Activated CD4-positive, alpha-beta T cell treated with anti-CD3 and anti-CD28 coated beads for 36 hours (primary cell): Measurements from ENCODE around the gene KHK. TPM values are rescaled to one million over a fixed set of nuclear protein-coding genes. Genes with fewer than 3 reads are reported as not detected.
A peak's percentile ranks its signal among the peaks of the same experiment; 100 is the strongest.

ENCODE experiments used
- ATAC-seq: fragments of 200-7000 bp; cut with Tn5 transposase; one replicate; pipeline ENCODE4 v1.10.0; 2021; ENCODE audit warnings: mild to moderate bottlenecking, moderate library complexity
- CTCF ChIA-PET: fragments of 350-600 bp; sonication (Branson Sonifier 250); formaldehyde crosslinking; loops from one replicate; lab custom pipeline; 2021; ENCODE audit warnings: antibody characterized with exemption; lab: Charles Lee
- POLR2A ChIA-PET: fragments of 350-600 bp; sonication (Branson Sonifier 250); formaldehyde crosslinking; loops from one replicate; lab custom pipeline; 2021; ENCODE audit warnings: antibody characterized with exemption, inconsistent platforms; lab: Charles Lee
- DNase-seq: peaks from one replicate; pipeline ENCODE4 v3.0.0-alpha.2; 2020
- H3K27ac Mint-ChIP-seq: one replicate; pipeline ENCODE4 v1.8.0; 2021; ENCODE audit warnings: mixed read lengths
- H3K27me3 Mint-ChIP-seq: one replicate; pipeline ENCODE4 v1.8.0; 2021; ENCODE audit warnings: mixed read lengths
- H3K36me3 Mint-ChIP-seq: one replicate; pipeline ENCODE4 v1.8.0; 2021; ENCODE audit warnings: low read depth, mixed read lengths
- H3K4me1 Mint-ChIP-seq: one replicate; pipeline ENCODE4 v1.8.0; 2021; ENCODE audit warnings: mixed read lengths
- H3K4me3 Mint-ChIP-seq: one replicate; pipeline ENCODE4 v1.8.0; 2021; ENCODE audit warnings: mild to moderate bottlenecking, moderate library complexity, mixed read lengths
- H3K9me3 Mint-ChIP-seq: one replicate; pipeline ENCODE4 v1.8.0; 2021; ENCODE audit warnings: low read depth, mixed read lengths
- intact Hi-C, 2 experiments: fragments of 100-400 bp; cut with DNase I in 1 of 2; cut with micrococcal nuclease in 1 of 2; formaldehyde crosslinking; loops; one replicate each; pipeline versions ENCODE4 v1.14.2 to v1.15.1; 2022 to 2024; cut with DNase I, micrococcal nuclease
- total RNA-seq, 2 experiments: library from RNA; stranded (reverse); gene quantifications; one replicate each; pipeline ENCODE4 v1.2.3, GENCODE V29; 2021

KHK gene
- total RNA-seq, 2 experiments from 2014 or later, result 10.6 to 12.7 TPM

DNA sequence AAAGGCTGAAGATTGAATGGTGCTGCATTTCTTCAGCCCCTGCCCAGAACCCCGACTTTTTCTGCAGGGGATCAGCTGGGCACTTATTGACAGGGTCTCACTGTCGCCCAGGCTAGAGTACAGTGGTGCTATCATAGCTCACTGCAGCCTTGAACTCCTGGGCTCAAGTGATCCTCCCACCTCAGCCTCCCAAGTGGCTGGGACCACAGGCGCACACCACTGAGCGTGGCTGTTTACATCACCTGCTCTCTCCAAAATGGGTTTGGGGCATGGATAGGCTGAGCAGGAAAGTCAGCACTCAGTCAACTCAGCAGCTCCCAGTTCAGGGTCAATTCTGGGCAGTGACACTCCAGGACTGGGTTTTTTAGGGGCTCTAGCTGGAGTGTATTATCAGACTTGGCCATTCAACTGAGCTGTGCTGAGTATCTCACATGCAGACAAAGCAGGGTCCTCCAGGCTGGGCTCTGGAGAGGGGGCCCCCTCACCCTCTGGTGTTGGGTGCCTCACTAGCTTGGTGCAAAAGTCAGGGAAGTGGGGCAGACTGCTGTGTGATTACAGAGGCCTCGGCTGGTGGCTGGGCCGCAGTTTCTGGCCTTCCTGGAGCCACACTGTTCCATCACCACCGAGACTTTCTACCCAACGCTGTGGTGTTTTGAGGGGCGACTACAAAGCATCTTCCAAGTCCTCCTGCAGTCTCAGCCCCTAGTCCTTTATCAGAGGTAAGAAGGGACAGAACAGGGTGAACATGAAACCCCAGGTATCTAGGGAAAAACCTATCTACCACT is 41.5 kb downstream of the KHK start:
- intact Hi-C loops, result no loop called here
- Mint-ChIP-seq H3K27me3 (no peaks in the 10 kb centered on the region), H3K9me3 (no peaks in the 10 kb centered on the region), H3K4me3 (no peak overlapping the region), H3K36me3 (peaks cover 16% of the 10 kb centered on the region), H3K27ac (no peak overlapping the region), H3K4me1 (peaks cover 14% of the 10 kb centered on the region)
- ChIA-PET POLR2A (no interaction called here), CTCF (no interaction called here)
- ATAC-seq (no peak), DNase-seq (no peak)

DNA sequence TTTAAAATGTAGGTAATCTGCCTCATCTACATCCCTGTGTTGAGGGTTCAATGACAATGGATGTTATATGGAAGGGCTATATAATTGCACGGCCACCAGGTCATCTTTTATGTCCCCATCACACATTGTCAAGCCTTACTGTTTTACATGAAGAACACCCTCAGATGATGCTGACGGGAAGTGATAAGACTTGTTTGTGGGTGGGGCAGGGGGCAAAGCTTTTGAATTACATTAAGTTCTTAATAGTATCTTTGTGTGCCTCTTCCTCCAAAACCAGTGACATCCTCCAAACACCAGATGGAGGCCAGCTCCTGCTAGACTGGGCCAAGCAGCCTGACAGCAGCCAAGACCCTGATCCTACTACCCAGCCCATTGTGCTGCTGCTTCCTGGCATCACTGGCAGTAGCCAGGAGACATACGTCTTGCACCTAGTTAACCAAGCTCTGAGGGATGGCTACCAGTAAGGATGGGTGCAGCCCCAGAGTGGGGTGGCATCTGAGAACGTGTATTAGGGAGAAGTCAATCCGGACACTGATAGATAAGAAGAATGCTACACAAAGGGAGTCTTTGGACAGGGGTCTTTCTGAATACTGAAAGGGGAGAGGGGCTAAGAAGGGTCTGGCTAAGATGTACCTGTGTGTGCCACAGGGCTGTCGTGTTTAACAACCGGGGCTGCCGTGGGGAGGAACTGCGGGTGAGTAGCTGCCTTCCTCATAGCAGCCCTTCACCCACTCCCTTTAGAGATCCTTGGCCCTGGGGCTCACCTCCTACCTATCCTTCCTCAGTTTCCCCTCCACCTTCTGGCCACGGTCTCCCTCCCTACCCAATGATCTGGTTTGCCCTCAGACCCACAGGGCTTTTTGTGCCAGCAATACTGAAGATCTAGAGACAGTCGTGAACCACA is 42.3 kb downstream of the KHK start:
- Mint-ChIP-seq H3K27ac (no peak overlapping the region), H3K36me3 (peaks cover 20% of the 10 kb centered on the region), H3K4me3 (no peak overlapping the region), H3K27me3 (no peaks in the 10 kb centered on the region), H3K9me3 (no peaks in the 10 kb centered on the region), H3K4me1 (peaks cover 15% of the 10 kb centered on the region)
- CTCF ChIA-PET, result interaction anchor here (0.6 kb wide), 1 partner anchor 27 kb away, joined by 3 read pairs; no protein-coding TSS in a partner anchor
- intact Hi-C loops, result no loop called here
- POLR2A ChIA-PET, result no interaction called here
- DNase-seq (no peak), ATAC-seq (no peak)

DNA sequence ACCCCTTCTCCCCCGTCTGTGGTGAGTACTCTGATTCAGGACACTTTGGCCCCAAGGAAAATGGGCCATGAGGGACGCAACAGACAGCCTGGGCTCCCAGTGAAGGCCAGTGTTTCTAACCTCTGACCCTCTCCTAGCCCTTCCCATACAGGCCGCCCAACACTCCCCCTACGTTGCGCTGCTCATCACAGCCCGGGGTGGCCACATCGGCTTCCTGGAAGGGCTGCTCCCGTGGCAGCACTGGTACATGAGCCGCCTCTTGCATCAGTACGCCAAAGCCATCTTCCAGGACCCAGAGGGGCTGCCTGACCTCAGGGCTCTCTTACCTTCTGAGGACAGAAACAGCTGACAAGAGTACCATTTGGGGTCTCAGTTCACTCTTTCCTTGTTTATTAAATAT is 43.8 kb downstream of the KHK start:
- Mint-ChIP-seq H3K9me3 (no peaks in the 10 kb centered on the region), H3K4me1 (peaks cover 16% of the 10 kb centered on the region), H3K36me3 (peaks cover 21% of the 10 kb centered on the region), H3K27me3 (no peaks in the 10 kb centered on the region), H3K4me3 (no peak overlapping the region), H3K27ac (no peak overlapping the region)
- DNase-seq (no peak), ATAC-seq (no peak)
- CTCF ChIA-PET, result no interaction called here
- intact Hi-C loops, result no loop called here
- POLR2A ChIA-PET, result no interaction called here

DNA sequence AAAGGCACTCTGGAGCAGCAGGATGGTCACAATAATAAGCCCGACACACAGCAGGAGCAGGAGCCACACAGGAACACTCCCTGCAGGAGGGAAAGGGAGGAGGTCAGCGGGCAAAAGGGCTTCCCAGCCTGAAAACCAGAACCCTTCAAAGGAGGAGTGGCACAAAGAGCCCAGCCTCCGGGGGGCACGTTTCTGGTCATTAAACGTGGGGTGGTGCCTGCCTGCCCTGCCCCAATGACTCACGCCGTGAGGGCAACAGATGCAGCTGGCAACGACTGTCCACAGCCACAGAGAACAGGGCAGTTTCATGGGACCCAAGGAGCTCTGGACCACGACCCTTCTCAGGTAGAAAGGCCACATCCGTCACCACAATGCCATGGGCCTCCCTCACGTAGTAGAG is 44.9 kb downstream of the KHK start:
- CTCF ChIA-PET, result no interaction called here

DNA sequence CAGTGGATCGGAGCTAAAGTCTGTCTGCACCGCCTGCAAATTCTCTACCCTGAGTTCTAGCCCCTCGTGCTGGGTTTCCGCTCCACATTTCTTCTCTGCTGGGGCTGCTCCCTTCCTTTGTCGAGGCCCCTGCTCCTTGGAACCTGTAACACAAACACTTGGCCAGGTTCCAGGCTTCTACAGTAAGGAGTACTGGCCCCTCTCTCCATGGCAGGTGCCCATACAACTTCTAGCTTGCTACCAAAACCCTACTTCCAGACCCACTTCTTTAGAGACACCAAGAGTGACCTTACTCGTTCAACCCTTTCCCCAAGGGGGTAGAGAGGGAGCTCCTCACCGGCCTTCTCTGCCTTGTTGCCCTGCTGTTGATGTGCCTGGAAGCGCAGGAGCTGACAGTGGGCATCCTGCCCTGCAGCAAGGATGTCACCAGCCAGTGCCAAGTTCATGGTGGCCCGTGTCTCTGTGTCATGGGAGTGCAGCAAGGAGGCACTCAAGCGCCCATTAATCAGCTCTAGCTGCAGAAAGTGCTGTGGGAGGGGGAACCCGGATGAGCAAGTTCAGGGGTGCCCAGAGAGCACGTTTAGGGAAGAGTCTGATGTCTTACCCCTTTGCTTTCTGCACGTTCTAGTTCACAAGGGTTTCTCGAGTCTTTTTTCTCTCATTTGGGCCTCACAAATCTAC is 46.8 kb downstream of the KHK start:
- Mint-ChIP-seq H3K27me3 (no peaks in the 10 kb centered on the region), H3K9me3 (no peaks in the 10 kb centered on the region), H3K36me3 (peaks cover 21% of the 10 kb centered on the region), H3K4me3 (peak overlapping the region; percentile 81), H3K27ac (peak overlapping the region; percentile 67), H3K4me1 (peaks cover 16% of the 10 kb centered on the region)
- ATAC-seq (peak; percentile 48), DNase-seq (peak; percentile 63)
- intact Hi-C loops, result no loop called here
- ChIA-PET CTCF (interaction anchor here (0.6 to 1.8 kb wide), 13 partner anchors 10 to 752 kb away, joined by 3 to 15 read pairs (median 3); partner anchors contain the start of gene ABHD1), POLR2A (interaction anchor here (0.5 to 2.1 kb wide), 3 partner anchors 9 to 162 kb away, joined by 4 to 7 read pairs (median 7); partner anchors contain the start of genes ABHD1 and OST4)

More for the DNA sequence above, 44.9 kb downstream of the KHK start:
- no peaks in the 10 kb centered on the region for H3K9me3 Mint-ChIP-seq
- H3K4me1 Mint-ChIP-seq, result peaks cover 16% of the 10 kb centered on the region
- intact Hi-C loops, result no loop called here
- H3K27ac Mint-ChIP-seq, result no peak overlapping the region
- ATAC-seq, result no peak
- H3K27me3 Mint-ChIP-seq, result no peaks in the 10 kb centered on the region
- no peak for DNase-seq
- no peak overlapping the region for H3K4me3 Mint-ChIP-seq
- POLR2A ChIA-PET, result no interaction called here
- peaks cover 21% of the 10 kb centered on the region for H3K36me3 Mint-ChIP-seq

DNA sequence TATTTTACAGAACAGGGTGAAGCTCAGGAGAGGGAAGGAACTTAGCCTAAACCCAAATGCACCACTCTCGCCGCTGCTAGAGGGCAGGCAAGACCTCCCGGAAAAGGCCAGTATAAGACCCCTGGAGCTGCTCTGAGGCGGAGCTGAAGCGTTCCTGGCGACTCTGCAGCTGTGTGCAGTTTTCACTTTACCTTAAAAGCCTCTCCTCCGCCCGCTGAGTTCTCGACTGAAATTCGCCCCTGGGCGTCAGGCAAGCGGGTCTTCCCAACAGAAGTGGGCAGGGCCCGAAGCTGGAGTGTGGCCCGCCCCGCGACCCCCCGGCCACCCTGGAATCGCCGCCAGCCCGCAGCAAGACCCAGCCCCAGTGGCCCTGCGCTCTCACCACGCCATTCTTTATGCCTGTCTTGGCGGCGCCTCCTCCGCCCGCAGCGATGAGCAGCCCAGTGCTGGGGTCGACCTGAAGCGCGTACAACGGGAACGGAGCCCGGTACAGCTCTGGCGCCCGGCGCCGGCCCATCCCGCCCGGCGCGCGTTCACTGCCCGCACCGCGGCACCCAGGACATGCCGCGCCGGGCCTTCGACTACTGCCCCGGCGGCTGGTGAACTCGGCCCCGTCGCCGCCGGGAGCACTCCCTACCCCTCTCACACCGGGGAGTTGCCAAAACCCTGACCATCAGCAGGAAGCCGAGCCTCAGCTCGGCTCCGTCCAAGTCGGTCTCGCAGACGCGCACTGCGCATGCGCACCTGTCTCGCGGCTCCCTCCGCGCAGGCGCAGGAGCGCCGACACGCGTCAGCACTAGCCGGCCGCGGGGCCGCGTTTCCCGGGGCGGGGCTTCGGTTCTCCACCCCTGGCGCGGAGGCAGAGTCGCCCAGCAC is 47.6 kb downstream of the KHK start, which contains the start of gene PREB:
TSS of gene PREB (minus strand) at position 732 of the 876 bp plus-strand sequence. CDS start at position 517, 215 bp downstream.
- CTCF ChIA-PET, result interaction anchor here (0.6 to 1.8 kb wide), 13 partner anchors 10 to 370 kb away, joined by 3 to 15 read pairs (median 3); partner anchors contain the start of gene ABHD1
- H3K27ac Mint-ChIP-seq, result peak within 1 kb of the TSS; percentile 94
- peak; percentile 99 for DNase-seq
- intact Hi-C loops, result loop anchor here (1.0 kb wide), 9 partner anchors 11 to 222 kb away; partner anchors contain the start of genes ABHD1 (in 1 of the 2), AGBL5 (in 1 of the 2), ATRAID (in 1 of the 2) and CAD (in 1 of the 2)
- no peaks in the 10 kb centered on the region for H3K27me3 Mint-ChIP-seq
- H3K36me3 Mint-ChIP-seq, result peaks cover 21% of the 10 kb centered on the region
- no peaks in the 10 kb centered on the region for H3K9me3 Mint-ChIP-seq
- H3K4me3 Mint-ChIP-seq, result peak within 1 kb of the TSS; percentile 81
- POLR2A ChIA-PET, result interaction anchor here (0.6 to 2.1 kb wide), 3 partner anchors 10 to 56 kb away, joined by 3 to 7 read pairs (median 3); partner anchors contain the start of gene ABHD1
- ATAC-seq, result peak; percentile 97
- peaks cover 16% of the 10 kb centered on the region for H3K4me1 Mint-ChIP-seq

DNA sequence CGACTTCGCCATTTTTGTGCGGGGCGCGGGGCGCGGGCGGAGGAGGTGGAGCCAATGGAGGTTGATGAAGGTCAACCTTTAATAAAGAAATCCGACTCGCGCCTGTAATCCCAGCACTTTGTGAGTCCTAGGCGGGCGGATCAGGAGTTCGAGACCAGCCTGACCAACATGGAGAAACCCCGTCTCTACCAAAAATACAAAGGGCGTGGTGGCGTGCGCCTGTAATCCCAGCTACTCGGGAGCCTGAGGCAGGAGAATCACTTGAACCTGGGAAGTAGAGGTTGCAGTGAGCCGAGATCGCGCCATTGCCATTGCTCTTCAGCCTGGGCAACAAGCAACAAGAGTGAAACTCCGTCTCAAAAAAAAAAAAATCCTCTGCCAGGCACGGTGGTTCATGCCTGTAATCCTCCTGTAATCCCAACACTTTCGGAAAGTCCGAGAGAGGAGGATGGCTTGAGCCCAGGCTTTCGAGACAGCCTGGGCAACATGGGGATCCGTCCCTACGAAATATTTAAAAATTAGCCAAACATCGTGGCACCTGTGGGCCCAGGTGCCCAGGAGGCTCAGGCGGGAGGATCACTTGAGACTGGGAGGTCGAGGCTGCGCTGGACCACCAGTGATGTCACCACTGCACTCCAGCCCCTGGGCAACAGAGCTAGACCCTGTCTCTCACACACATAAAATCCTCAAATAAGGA is 48.4 kb downstream of the KHK start:
- H3K27ac Mint-ChIP-seq, result peak overlapping the region; percentile 94
- ChIA-PET CTCF (interaction anchor here (0.6 to 1.5 kb wide), 6 partner anchors 12 to 68 kb away, joined by 3 to 6 read pairs (median 3); partner anchors contain the start of genes ABHD1 and OST4), POLR2A (interaction anchor here (0.6 to 2.1 kb wide), 3 partner anchors 11 to 208 kb away, joined by 3 to 7 read pairs (median 3); partner anchors contain the start of gene ABHD1)
- ATAC-seq, result no peak
- H3K36me3 Mint-ChIP-seq, result peaks cover 21% of the 10 kb centered on the region
- H3K4me3 Mint-ChIP-seq, result peak overlapping the region; percentile 81
- peaks cover 16% of the 10 kb centered on the region for H3K4me1 Mint-ChIP-seq
- intact Hi-C loops, result loop anchor here (1.0 kb wide), 9 partner anchors 12 to 221 kb away; partner anchors contain the start of genes ABHD1 (in 1 of the 2), AGBL5 (in 1 of the 2), ATRAID (in 1 of the 2) and CAD (in 1 of the 2)
- H3K27me3 Mint-ChIP-seq, result no peaks in the 10 kb centered on the region
- H3K9me3 Mint-ChIP-seq, result no peaks in the 10 kb centered on the region
- DNase-seq, result no peak

DNA sequence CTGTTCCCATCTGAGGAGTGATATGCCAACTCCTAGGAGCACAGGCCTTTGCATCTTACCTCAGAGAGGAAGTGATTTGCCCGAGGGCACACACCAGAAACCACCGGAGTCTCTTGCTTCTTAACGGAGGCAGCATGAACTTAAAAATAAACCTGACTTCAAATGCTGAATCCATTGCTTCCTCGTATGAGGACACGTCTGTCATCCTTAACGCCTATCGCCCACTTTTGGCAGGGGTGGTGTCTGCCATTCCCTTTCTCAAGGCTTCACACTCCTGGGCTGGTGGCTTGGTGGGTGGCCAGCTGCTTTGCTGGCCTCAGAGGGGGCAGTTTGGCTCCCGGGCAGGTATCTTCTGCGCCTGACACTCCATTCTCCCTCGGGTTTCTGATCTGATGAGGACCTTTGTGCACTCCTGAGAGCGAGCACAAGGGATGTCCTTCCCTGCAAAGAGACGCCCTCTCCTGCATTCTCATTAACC is 48.9 kb downstream of the KHK start:
- POLR2A ChIA-PET, result interaction anchor here (1.1 kb wide), 1 partner anchor 208 kb away, joined by 3 read pairs; no protein-coding TSS in a partner anchor
- no peaks in the 10 kb centered on the region for H3K9me3 Mint-ChIP-seq
- H3K27ac Mint-ChIP-seq, result peak overlapping the region; percentile 94
- ATAC-seq, result no peak
- peaks cover 16% of the 10 kb centered on the region for H3K4me1 Mint-ChIP-seq
- no peaks in the 10 kb centered on the region for H3K27me3 Mint-ChIP-seq
- CTCF ChIA-PET, result interaction anchor here (0.7 to 1.3 kb wide), 3 partner anchors 12 to 64 kb away, joined by 3 to 5 read pairs (median 3); partner anchors contain the start of genes ABHD1 and OST4
- DNase-seq, result no peak
- peak overlapping the region; percentile 81 for H3K4me3 Mint-ChIP-seq
- intact Hi-C loops, result no loop called here
- peaks cover 19% of the 10 kb centered on the region for H3K36me3 Mint-ChIP-seq

DNA sequence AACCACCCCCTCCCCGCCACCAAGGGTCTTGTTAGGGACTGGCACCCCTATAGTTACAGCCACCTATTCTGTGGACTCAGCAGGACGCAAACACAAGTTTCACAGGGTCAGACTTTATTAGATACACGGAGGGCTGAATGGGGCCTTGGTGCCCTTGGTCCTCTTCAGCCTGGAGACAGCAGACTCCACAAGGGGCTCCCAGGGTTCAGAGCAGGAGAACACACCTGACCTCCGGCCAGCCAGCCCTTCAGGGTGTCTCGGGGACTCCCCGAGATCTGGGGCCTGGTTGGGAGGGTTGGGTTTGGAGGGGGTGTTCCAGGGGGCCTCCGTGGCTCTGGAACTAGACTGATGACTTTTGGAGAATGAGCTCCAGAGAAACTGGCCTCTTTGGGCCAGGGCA is 50.2 kb downstream of the KHK start:
- Mint-ChIP-seq H3K27ac (no peak overlapping the region), H3K27me3 (no peaks in the 10 kb centered on the region), H3K9me3 (no peaks in the 10 kb centered on the region), H3K36me3 (peaks cover 12% of the 10 kb centered on the region), H3K4me3 (no peak overlapping the region), H3K4me1 (peaks cover 16% of the 10 kb centered on the region)
- no peak for ATAC-seq
- ChIA-PET POLR2A (no interaction called here), CTCF (interaction anchor here (1.1 kb wide), 2 partner anchors 34 to 166 kb away, joined by 3 to 4 read pairs; no protein-coding TSS in a partner anchor)
- DNase-seq, result no peak
- intact Hi-C loops, result no loop called here
